Neural progenitor cell (in vitro differentiated cells): ENCODE measurements around the gene ALK.

ENCODE experiments used
- CTCF ChIP-seq: fragments of 200-600 bp; sonication (generic); IDR thresholded peaks from 2 replicates; pipeline ENCODE4 v1.5.1; 2017; ENCODE audit warnings: antibody characterized with exemption, mild to moderate bottlenecking
- EZH2 ChIP-seq: fragments of 200-600 bp; sonication (generic); IDR thresholded peaks from 2 replicates; pipeline ENCODE4 v1.6.1; 2017; ENCODE audit warnings: antibody characterized with exemption, mild to moderate bottlenecking, moderate library complexity

- no peak for TF ChIP-seq CTCF
- TF ChIP-seq EZH2 = no peak
Measured at GRCh38 chr2:29916571-29916970, 4.8 kb downstream of the ALK start.
